Epithelial cell of esophagus (primary cell): ENCODE measurements around the gene CTH.
"Not testable (repeated sequence)": the region's sequence is repeated elsewhere in the genome, so short reads cannot be mapped to it uniquely, and the experiment has no call there.

Experiments
- DNase-seq: peaks from one replicate; pipeline ENCODE4 v3.0.0; 2010; ENCODE audit warnings: low read depth
- H3K4me3 ChIP-seq: 2 replicates; pipeline ENCODE4 v1.5.1; 2011; ENCODE audit warnings: mild to moderate bottlenecking, low read length, control low read depth
- CTCF ChIP-seq: IDR thresholded peaks from 2 replicates; pipeline ENCODE4 v1.5.1; 2011; ENCODE audit warnings: low read depth, mild to moderate bottlenecking, low read length, control low read depth, inconsistent platforms; ENCODE audit not compliant: insufficient read depth; ENCODE audit errors: missing control alignments

Gene CTH

GRCh38 chr1:70409136-70409535 lies 1.9 kb upstream of the CTH start:
- no peak for TF ChIP-seq CTCF
- no peak overlapping the region for H3K4me3 ChIP-seq
- no peak for DNase-seq

GRCh38 chr1:70411360-70411844 lies 334 bp downstream of the CTH start:
- TF ChIP-seq CTCF, result no peak
- peak; percentile 41 for DNase-seq

GRCh38 chr1:70415882-70416281 lies 4.8 kb downstream of the CTH start:
- no peak for TF ChIP-seq CTCF
- H3K4me3 ChIP-seq, result no peak overlapping the region
- no peak for DNase-seq

More at GRCh38 chr1:70411360-70411844, 334 bp downstream of the CTH start:
- peak overlapping the region; percentile 75 for H3K4me3 ChIP-seq

GRCh38 chr1:70418973-70419734 lies 8.1 kb downstream of the CTH start:
- H3K4me3 ChIP-seq, DNase-seq: not testable (repeated sequence)

- no peak for DNase-seq
- H3K4me3 ChIP-seq, result no peak overlapping the region
- no peak for TF ChIP-seq CTCF
Measured at GRCh38 chr1:70420320-70420719, 9.3 kb downstream of the CTH start.

GRCh38 chr1:70426154-70427131 lies 15.4 kb downstream of the CTH start:
- no peak overlapping the region for H3K4me3 ChIP-seq
- TF ChIP-seq CTCF, result no peak
- DNase-seq, result peak; percentile 71

GRCh38 chr1:70427976-70428375 lies 16.9 kb downstream of the CTH start:
- H3K4me3 ChIP-seq, result no peak overlapping the region
- DNase-seq, result peak; percentile 30
- TF ChIP-seq CTCF, result no peak
